Lower leg skin (tissue), 3 donors: Measurements from ENCODE around the gene P2RX5.

Experiments used
- POLR2A ChIP-seq, 2 donors: fragments of 450-650 bp; IDR thresholded peaks; one replicate each; pipeline ENCODE4 v1.6.1; 2016 to 2017; ENCODE audit warnings: antibody characterized with exemption in 2 of 2, mild to moderate bottlenecking in 1 of 2, moderate library complexity in 1 of 2
- TF ChIP-seq, protein P1 (sequence below), 3 donors: fragments of 450-650 bp; IDR thresholded peaks; one replicate each; pipeline ENCODE4 v1.5.1; 2016; ENCODE audit warnings: antibody characterized with exemption in 3 of 3, mild to moderate bottlenecking in 3 of 3, moderate library complexity in 2 of 3

DNA sequence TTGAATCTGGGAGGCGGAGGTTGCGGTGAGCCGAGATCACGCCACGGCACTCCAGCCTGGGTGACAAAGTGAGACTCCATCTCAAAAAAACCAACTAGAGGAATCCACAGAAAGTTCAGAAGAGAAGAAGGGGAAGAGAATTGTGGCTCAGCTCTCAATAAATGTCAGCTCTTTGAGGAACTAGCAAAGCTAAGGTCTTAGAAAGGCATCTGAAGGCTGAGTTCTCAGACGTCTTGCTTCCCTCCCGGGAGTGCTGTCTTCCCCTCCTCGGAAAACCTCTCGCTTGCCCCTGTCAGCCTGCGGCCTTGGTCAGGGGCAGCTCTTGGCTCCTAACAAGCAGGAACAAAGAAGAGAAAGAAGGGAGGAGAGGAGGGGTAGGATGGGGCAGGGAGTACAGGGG lies 65.2 kb downstream of the P2RX5 start:
- TF ChIP-seq, protein P1, sequence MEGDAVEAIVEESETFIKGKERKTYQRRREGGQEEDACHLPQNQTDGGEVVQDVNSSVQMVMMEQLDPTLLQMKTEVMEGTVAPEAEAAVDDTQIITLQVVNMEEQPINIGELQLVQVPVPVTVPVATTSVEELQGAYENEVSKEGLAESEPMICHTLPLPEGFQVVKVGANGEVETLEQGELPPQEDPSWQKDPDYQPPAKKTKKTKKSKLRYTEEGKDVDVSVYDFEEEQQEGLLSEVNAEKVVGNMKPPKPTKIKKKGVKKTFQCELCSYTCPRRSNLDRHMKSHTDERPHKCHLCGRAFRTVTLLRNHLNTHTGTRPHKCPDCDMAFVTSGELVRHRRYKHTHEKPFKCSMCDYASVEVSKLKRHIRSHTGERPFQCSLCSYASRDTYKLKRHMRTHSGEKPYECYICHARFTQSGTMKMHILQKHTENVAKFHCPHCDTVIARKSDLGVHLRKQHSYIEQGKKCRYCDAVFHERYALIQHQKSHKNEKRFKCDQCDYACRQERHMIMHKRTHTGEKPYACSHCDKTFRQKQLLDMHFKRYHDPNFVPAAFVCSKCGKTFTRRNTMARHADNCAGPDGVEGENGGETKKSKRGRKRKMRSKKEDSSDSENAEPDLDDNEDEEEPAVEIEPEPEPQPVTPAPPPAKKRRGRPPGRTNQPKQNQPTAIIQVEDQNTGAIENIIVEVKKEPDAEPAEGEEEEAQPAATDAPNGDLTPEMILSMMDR (IDR thresholded peaks at IDR 0.05): no peak
- no peak for TF ChIP-seq POLR2A (IDR thresholded peaks at IDR 0.05)
